HG02973 (cell line): ENCODE results near the gene INTS7.

Experiments used
- ATAC-seq: cut with Tn5 transposase; IDR thresholded peaks from one replicate; pipeline ENCODE4 v1.9.1; 2021; ENCODE audit warnings: moderate library complexity; ENCODE audit not compliant: unreplicated experiment

INTS7 gene, protein sequence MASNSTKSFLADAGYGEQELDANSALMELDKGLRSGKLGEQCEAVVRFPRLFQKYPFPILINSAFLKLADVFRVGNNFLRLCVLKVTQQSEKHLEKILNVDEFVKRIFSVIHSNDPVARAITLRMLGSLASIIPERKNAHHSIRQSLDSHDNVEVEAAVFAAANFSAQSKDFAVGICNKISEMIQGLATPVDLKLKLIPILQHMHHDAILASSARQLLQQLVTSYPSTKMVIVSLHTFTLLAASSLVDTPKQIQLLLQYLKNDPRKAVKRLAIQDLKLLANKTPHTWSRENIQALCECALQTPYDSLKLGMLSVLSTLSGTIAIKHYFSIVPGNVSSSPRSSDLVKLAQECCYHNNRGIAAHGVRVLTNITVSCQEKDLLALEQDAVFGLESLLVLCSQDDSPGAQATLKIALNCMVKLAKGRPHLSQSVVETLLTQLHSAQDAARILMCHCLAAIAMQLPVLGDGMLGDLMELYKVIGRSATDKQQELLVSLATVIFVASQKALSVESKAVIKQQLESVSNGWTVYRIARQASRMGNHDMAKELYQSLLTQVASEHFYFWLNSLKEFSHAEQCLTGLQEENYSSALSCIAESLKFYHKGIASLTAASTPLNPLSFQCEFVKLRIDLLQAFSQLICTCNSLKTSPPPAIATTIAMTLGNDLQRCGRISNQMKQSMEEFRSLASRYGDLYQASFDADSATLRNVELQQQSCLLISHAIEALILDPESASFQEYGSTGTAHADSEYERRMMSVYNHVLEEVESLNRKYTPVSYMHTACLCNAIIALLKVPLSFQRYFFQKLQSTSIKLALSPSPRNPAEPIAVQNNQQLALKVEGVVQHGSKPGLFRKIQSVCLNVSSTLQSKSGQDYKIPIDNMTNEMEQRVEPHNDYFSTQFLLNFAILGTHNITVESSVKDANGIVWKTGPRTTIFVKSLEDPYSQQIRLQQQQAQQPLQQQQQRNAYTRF

DNA sequence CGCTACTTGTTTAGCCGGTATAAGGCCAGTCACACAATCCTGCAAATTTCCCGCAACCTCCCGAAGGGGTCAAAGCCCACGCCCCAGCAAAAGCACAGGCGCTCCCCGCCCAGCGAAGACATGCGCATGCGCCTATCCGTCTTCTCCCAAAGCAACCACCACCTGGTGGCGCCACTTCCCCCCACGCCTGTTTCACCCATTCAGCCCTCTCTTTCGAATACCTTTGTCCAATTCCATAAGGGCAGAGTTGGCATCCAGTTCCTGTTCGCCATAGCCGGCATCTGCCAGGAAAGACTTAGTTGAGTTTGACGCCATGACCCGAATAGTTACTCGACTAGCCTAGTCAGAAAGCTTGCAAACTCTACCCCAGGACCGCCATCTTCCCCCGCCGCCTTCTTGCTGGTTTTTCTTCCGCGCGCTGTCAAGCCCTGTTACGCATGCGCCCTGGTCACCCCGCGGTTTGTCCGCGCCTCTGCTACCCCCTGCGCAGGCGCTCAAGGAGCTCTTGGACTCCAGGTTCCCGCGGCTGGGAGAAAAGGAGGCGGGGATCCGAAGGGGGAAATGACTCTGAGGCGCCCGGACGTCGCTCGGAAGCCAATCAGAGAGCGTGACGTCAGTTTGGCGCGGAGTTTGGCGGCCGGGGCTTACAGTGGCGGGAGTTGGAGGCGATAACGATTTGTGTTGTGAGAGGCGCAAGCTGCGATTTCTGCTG is at the start of gene INTS7, which contains the start of gene DTL:
TSS of gene INTS7 (minus strand) at position 435 of the 712 bp plus-strand sequence. CDS start at position 315, 120 bp downstream.
TSS of gene DTL (plus strand) at position 626 of the 712 bp plus-strand sequence. CDS start 143 bp downstream, outside the sequence.
- ATAC-seq, result peak; percentile 73

DNA sequence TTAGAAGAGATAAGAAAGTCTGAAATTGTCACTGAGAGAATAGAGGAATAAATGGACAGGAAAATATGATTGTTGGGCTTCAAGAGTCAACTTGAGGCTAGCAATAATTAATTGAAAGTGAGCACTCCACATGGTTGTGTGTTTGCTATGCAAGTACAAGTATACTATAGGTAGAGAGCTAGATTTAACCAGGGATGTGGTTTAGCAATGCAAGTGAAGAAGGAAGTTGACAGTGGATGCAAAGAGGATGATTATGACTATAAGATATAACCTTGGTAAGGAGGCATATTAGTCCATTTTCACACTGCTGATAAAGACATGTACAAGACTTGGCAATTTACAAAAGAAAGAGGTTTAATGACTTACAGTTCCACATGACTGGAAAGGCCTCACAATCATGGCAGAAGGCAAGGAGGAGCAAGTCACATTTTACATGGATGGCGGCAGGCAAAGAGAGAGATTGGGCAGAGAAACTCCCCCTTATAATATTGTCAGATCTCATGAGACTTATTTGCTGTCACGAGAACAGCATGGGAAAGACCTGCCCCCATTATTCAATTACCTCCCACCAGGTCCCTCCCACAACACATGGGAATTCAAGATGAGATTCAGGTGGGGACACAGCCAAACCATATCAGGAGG is 47.5 kb upstream of the INTS7 start:
- ATAC-seq, result no peak

DNA sequence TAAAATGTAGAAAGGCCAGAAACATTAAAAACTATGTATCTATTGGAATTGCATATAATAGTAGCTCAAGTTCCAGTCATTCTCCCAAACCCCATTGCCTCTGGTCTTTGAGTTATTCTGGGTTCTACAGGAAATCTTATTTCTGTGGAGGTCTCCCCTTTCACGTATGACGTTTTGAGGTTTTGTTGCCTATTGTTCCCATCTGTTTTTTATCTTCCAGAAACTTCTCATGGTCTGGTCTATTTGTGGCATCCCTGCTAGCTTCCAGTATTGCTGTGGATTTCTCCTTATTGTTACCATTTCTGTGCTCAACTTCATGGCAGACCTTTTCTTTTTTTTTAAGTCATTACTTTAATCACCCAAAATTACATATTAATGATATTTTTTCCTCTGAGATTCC is 43.5 kb upstream of the INTS7 start:
- no peak for ATAC-seq

DNA sequence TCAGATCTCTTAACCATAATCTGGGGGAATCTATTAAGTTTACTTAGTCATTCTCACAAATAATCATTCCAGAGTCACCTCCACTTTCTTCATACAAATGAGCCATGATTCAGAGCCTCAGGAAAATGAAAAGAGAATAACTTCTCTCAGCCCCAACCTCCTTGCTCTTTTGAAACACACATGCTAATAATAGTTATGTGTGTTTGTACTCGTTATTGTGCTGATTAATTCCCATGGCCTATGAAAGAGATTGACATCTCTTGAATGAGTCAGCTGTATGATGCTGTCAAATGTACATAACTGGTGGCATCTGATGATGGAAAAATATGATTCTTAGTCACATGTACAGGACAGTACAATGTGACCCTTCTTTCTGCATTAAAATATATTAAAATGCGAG is 41.7 kb upstream of the INTS7 start:
- no peak for ATAC-seq

DNA sequence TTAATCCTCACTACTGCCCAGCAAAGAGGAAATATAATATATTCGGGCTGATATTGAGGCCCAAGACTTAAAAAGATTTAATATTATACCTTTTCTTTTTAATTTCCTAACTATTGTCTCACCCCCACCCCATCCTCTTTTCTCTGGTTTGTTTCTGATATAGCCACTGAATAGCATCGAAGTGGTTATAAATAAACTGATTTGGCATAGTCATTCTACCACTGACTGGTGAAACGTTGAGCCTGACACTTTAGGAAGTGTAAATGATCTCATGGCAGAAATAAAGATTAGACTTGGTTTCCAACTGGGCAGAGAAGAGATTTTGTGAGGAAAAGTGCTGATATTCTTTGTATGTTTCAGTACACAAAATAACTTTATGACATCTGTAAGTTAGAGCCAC is 39.5 kb upstream of the INTS7 start:
- ATAC-seq, result no peak

DNA sequence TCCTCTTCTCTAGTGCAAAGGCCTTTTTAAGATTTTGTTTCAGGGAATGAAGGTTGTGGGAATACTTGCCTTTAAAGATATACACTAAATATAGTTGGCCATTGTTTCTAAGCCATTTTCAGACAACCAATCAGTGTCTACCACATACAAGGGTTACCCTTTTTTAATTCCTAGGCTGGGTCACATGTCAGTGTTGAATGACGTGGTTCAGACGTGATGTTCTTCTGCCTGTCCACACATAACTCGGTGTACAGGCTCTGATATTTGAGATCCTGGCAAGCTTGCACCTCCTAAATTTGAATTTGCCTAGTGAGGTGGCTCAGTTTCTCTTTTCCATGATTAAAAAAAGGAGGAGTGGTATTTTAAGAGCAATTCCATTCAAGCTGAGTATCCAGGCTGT is 39.0 kb upstream of the INTS7 start:
- no peak for ATAC-seq

DNA sequence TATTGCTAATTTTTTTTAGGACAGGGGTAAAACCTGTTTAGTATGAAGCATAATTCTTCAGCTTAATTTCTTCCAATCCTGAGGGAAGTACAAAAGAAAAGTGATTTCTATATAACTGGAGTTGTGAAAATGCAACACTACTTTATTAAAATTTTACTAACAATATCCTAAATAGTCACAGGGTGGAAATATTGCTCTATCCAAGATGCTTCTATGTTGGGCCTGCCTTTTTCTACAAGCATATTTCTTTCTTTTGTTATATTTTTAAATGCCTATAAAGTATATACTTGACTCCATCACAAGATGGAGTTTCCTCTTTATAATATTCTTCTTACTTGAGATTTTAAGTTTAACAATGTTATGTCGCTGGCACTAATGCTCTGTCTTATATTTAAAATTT is 38.1 kb upstream of the INTS7 start:
- ATAC-seq, result no peak

DNA sequence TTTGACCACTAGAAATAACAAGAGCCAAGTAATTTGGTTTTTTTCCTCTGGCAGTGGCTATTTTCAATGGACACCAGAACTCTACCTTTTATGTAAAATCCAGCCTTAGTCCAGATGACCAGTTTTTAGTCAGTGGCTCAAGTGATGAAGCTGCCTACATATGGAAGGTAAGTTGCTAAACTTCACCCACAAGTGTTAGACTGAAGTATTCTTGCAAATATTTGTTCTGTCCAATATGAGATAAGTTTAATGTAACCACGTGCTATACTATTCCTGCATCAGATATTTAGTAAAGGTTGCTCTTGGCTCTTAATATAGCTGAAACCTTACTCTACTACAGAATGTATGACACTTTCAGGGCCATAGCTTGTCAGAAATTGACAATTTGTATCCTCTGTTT is 36.7 kb upstream of the INTS7 start:
- ATAC-seq, result no peak

DNA sequence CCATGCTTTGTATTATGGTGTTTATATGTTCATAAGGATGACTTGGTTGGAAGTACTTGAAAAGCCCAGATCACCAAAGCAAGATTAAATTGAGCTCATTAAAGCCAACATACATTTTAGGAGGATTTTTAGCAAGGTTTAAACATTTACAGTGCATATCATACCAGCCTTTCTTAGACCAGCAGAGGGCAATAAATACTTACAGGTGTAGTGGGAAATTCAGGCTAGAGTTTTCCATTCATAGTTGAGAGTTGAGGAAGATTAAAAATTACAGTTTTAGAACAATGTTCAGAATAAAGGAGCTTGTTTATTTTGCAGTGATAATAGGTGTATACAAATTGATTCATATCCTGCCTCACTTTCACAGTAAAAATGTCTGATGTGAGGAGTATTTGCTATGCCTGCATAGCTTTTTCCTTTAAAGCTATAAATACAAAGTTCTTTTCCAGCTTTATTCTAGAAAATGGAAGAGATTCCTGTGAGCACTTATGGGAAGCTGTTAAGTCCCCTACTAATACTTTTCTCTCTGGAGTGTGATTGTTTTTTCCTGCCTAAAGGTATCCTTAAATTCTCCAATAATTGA is 35.5 kb upstream of the INTS7 start:
- no peak for ATAC-seq

DNA sequence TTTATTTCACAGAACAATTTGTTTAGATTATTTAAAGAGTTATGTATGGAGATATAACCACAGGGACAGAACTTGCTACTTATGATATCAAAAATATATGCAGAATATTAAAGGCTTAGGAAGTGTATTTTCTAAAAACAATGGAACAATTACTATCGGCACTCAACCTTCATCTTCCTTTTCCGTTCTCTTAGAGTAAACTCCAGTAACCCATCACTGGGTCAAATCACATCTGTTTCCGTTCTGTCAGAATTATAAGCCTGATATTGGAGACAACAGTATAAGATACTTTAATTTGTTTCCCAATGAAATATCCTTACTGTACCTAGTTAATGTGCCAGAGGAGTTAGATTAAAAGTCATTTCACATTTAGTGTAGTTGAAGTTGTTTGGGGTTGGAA is 32.4 kb upstream of the INTS7 start:
- ATAC-seq, result no peak

DNA sequence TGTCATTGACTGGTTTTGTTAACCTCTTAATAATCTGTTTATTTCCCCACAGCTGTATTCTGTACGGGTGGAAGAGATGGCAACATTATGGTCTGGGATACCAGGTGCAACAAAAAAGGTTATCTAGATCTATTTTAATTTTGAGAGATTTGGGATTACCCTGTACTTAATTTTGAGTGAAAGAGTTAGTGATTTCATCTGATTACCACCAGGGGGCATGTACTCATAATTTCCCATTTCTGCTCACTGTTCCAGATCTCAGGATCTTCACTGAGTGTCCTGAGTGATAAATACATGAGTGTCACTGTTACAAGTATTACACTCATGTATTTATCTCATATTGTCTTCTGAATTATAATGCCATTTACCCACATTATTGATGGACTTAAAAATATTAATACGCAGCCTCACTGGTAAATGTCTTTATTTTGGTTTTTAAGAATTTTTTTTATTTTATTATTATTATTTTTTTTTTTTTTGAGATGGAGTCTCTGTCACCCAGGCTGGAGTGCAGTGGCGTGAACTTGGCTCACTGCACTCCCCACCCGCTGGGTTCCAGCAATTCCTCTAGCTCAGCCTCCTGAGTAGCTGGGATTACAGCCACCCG is 27.6 kb upstream of the INTS7 start:
- ATAC-seq, result no peak

DNA sequence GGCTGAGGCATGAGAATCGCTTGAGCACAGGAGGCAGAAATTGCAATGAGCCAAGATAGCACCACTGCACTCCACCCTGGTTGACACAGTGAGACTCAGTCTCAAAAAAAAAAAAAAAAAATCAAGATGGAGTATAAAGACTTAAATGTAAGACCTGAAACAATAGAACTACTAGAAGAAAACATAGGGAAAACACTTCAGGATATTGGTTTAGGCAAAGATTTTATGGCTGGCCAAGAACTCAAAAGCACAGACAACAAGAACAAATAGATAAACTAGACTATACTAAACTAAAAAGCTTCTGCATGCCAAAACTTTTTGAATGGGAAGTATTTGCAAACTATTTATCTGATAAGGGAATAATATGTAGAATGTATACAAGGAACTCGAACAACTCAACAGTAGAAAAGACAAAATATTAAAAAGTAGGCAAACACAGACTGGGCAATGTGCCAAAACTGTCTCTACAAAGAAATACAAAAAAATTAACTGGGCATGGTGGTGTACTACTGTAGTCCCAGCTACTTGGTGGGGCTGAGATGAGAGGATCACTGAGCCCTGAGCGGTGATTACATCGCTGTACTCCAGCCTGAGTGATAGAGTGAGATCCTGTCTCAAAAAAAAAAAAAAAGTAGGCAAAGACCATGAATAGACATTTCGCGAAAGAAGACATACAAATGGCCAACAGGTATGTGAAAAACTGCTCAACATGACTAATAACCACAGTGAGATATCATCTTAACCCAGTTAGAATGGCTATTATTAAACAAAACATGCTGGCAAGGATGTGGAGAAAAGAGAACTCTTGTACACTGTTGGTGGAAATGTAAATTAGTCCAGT is 25.5 kb upstream of the INTS7 start:
- ATAC-seq, result no peak

DNA sequence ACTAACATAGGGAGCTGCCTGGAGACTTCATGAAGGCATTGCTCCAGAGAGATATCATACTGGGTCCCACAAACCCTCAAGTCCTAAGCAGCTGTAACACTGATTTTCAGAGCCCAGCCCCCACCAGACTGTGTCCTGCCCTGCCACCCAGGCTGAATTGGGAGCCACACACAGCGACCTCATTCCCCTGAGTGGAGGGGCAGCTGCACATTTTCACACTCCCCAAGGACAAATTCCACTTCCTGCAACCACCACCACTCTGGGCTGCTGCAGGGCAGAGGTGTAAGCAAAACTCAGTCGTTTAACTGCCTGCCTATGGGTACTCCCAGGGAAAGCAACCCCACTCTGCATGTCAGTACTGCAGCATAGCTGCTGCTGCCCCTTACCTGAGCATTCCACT is 20.0 kb upstream of the INTS7 start:
- ATAC-seq, result no peak

DNA sequence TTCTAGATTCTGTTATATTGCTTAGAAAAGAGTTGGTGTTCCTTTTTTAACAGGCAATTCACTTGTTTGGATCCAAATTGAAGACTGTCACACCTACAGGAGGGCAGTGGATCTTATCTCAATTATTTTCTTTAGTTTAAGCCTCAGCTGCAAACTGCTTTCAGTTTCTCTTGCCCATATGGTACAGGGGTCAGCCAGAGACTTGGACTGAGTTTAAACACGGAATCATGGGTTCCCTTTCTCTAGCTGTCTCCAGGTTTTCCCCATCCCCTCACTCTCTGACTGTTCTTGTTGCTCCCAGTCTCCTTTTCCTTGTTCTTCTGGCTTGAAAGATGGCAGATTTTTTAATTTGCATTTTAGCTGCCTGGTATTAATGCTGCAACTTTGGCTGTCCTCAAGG is 18.6 kb upstream of the INTS7 start:
- no peak for ATAC-seq

DNA sequence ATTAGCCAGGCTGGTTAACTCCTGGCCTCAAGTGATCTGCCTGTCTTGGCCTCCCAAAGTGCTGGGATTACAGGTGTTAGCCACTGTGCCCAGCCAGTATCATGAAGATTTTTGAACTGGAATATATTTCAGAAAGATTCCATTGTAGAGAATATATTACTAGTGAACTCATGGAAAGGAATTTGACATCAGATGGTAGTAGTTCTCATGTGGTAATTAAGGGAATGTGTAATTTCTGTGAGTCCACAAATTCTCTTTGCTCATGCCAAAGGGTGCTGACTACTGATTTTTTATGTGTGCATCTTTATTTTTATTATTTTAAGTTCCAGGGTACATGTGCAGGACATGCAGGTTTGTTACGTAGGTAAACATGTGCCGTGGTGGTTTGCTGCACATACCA is 10.6 kb upstream of the INTS7 start:
- no peak for ATAC-seq

DNA sequence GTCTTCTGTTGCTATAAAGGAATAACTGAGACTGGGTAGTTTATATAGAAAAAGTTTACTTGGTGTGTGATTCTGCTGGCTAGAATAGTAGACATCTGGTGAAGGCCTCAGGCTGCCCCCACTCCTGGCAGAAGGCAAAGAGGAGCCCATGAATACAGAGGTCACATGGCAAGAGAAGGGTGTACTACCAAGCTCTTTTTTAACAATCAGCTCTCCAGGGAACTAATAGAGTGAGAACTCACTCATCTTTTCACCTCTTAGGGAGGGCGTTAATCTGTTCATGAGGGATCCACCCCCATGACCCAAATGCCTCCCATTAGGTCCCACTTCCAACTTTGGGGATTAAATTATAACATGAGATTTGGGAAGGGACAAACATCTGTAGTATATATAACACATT is 9.5 kb upstream of the INTS7 start:
- no peak for ATAC-seq

DNA sequence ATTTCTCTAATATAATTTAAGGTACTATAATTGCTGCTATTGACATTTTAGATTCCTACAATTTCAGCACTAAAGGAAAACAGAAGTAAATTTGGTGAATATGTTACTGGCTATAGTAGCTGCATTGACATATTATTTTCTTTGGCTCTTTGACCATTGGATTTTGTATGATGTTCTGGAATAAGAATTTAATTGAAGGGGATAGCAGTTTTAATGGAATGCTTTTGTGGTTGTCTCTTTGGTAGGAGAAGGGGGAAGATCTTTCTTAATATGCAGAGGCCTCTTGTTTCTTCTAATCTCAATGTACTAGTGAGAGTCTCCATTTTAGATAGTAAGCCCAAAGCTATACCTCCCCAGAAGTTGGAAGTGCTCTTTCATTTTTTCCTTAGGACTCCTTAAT is 7.1 kb upstream of the INTS7 start:
- ATAC-seq, result no peak

DNA sequence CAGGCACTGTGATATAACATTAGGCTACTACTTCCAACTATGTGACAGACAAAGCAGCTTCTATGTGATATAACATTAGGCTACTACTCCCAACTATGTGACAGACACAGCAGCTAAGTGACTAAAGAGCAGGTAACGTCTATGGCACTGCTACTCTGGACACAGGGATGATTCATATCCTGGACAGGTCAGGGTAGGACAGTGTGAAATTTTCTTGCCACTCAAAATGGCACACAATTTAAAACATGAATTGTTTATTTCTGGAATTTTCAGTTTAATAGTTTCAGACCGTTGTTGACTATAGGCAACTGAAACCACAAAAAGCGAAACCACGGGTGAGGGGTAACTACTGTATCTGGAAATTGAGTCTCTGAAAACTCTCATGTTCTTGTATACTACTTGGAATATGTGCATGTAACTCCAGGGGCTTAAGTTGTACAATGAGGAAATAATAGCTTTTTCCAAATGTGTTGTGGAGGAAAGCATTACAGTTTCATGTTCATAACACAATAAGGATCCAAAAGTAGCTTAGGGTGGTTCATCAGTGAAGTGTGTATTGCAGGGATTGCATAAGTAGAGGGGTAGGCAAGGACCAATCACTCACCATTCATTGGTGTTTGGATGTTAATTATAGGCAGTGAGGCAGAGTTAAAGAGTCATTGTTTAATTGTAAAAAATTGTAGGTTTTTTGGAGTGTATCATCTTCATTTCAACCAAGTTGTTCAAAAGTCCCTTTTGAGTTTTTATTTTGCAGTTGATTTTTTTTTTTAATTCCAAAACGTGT is 5.5 kb upstream of the INTS7 start:
- no peak for ATAC-seq
